OCI-LY3 (cell line): Measurements from ENCODE around the gene RASD1.

Experiments used
- CTCF ChIP-seq: fragments of 200-600, 300-600 bp; sonication (generic); IDR thresholded peaks from 2 replicates; pipeline ENCODE4 v1.5.1; 2014; ENCODE audit warnings: antibody characterized with exemption, low read length, low read depth
- EZH2phosphoT487 ChIP-seq: fragments of 200-600 bp; shearing (Covaris generic); IDR thresholded peaks from 2 replicates; pipeline ENCODE4 v1.6.1; 2018; ENCODE audit warnings: antibody characterized with exemption, mixed run types, low read depth

- TF ChIP-seq EZH2phosphoT487 (no peak), CTCF (no peak)
These were observed 41.0 kb downstream of the RASD1 start for GRCh38 chr17:17455173-17455572.
